GM18499 (cell line): ENCODE data around the gene DAAM2.

Experiments used
- ATAC-seq: cut with Tn5 transposase; IDR thresholded peaks from one replicate; pipeline ENCODE4 v1.9.1; 2021; ENCODE audit warnings: moderate number of reproducible peaks; ENCODE audit not compliant: insufficient read depth, unreplicated experiment

Gene DAAM2

GRCh38 chr6:39924283-39924682 is 132.1 kb downstream of the DAAM2 start:
- ATAC-seq, result no peak

- ATAC-seq, result no peak
These were observed 133.2 kb downstream of the DAAM2 start for GRCh38 chr6:39925191-39925930.

GRCh38 chr6:39925931-39926290 is 133.7 kb downstream of the DAAM2 start:
- ATAC-seq, result no peak

GRCh38 chr6:39926668-39927067 is 134.5 kb downstream of the DAAM2 start:
- ATAC-seq, result no peak

- ATAC-seq, result no peak
These were observed 135.0 kb downstream of the DAAM2 start for GRCh38 chr6:39927159-39927558.

- ATAC-seq, result no peak
These were observed 137.0 kb downstream of the DAAM2 start for GRCh38 chr6:39929039-39929732.

GRCh38 chr6:39929733-39930461 is 137.7 kb downstream of the DAAM2 start:
- ATAC-seq, result no peak

GRCh38 chr6:39930540-39930939 is 138.4 kb downstream of the DAAM2 start:
- no peak for ATAC-seq

- no peak for ATAC-seq
These were observed 139.4 kb downstream of the DAAM2 start for GRCh38 chr6:39931607-39932006.

GRCh38 chr6:39932386-39932910 is 140.3 kb downstream of the DAAM2 start:
- no peak for ATAC-seq

GRCh38 chr6:39933669-39934130 is 141.5 kb downstream of the DAAM2 start:
- no peak for ATAC-seq

- no peak for ATAC-seq
These were observed 142.1 kb downstream of the DAAM2 start, which contains the start of gene MOCS1 for GRCh38 chr6:39934131-39934757. Gene MOCS1 (minus strand): TSS chr6:39934462. CDS start chr6:39934417, 45 bp downstream.

- no peak for ATAC-seq
These were observed 143.1 kb downstream of the DAAM2 start for GRCh38 chr6:39935241-39935640.

- no peak for ATAC-seq
These were observed 144.7 kb downstream of the DAAM2 start for GRCh38 chr6:39936857-39937256.

GRCh38 chr6:39937686-39938333 is 145.6 kb downstream of the DAAM2 start:
- no peak for ATAC-seq

GRCh38 chr6:39938773-39939654 is 146.8 kb downstream of the DAAM2 start:
- ATAC-seq, result no peak

- ATAC-seq, result no peak
These were observed 149.0 kb downstream of the DAAM2 start for GRCh38 chr6:39941138-39941537.

- ATAC-seq, result no peak
These were observed 149.6 kb downstream of the DAAM2 start for GRCh38 chr6:39941820-39942219.
